GM12891 (cell line): ENCODE data around the gene COLGALT1.

Experiments used
- PAX5 ChIP-seq: IDR thresholded peaks from 2 replicates; pipeline ENCODE4 v1.6.1; 2011; ENCODE audit warnings: low read length, moderate library complexity, mild to moderate bottlenecking; ENCODE audit not compliant: insufficient read depth, severe bottlenecking
- POLR2A ChIP-seq: IDR thresholded peaks from 2 replicates; pipeline ENCODE4 v1.6.1; 2011; ENCODE audit warnings: low read depth, low read length, control low read depth
- POLR2AphosphoS5 ChIP-seq: IDR thresholded peaks from 2 replicates; pipeline ENCODE4 v1.6.1; 2011; ENCODE audit warnings: low read depth, low read length, control low read depth
- SPI1 ChIP-seq: IDR thresholded peaks from 2 replicates; pipeline ENCODE4 v1.6.1; 2011; ENCODE audit warnings: low read depth, low read length, control low read depth

DNA sequence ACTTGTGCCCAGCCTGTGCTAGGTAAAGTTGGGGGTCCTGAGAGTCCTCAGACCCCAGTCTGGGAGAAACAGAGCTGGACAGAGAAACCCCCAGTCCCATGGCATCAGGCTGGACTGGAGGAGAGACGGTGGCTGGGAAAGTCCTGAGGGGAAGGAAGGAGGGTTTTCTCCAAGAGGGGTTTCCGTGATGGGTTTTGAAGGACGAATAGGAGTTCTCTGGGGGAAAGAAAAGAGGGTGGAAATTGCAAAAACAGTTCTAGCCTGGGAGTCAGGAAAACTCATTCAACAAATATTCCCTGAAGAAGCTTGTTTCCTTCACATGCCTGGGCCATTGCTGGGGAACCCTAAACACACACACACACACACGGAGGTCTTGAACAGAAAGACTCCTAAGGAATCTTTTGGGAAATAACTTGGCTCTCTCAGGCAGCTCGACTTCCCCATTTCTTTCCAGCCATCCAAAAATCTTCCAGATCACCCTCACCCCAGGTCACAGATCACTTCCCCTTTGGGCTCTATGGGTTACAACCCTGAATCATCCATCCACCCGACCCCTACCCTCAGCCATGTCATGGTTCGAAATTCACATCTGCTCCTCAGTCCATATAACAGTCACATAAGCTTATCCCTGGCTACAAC is 47.5 kb downstream of the COLGALT1 start:
- no peak for TF ChIP-seq PAX5
- no peak for TF ChIP-seq POLR2A
- no peak for TF ChIP-seq POLR2AphosphoS5
- no peak for TF ChIP-seq SPI1
